ENCODE data around the gene AHRR.
A peak's percentile ranks its signal among the peaks of the same experiment; 100 is the strongest.

Gene AHRR

GRCh38 chr5:320524-321229 is 837 bp upstream of the AHRR start:
- DNase-seq (ENCODE audit: low read depth in 2 of 2): no peak

DNA sequence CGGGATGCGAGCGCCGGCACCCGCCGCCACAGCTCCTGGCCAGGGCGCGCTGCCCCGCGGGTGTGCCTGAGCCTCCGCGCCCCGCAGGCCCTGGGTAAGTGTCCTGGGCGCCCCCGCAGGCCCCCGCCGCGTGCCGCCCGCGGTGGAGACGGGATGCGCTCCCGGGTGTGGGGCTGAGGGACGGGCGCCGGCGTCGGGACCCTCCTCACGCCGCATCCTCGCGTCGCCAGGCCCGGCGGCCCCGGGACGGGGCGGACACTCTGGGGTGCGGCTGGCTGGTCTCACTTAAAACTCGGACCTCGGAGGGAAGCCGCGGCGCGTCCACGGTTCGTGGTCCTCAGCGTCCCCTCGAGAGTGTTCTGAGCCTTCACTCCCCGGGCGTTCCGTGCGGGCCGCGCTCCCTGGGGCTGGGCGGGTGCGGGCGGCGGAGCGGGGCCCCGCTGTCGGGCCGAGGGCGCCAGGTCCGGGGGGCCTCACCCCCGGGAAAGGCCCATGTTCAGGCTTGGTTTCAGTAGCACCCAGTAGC is 275 bp downstream of the AHRR start:
- no peak for DNase-seq (ENCODE audit: low read depth in 2 of 2)

- no peak for DNase-seq (ENCODE audit: low read depth in 2 of 2)
Measured at GRCh38 chr5:322281-322941, 897 bp downstream of the AHRR start.

GRCh38 chr5:322942-323879 is 1.7 kb downstream of the AHRR start:
- DNase-seq (ENCODE audit: low read depth in 2 of 2): no peak

- DNase-seq (ENCODE audit: low read depth in 2 of 2): no peak
Measured at GRCh38 chr5:324736-325612, 3.5 kb downstream of the AHRR start.

GRCh38 chr5:326109-326508 is 4.6 kb downstream of the AHRR start:
- DNase-seq (ENCODE audit: low read depth in 2 of 2): no peak

DNA sequence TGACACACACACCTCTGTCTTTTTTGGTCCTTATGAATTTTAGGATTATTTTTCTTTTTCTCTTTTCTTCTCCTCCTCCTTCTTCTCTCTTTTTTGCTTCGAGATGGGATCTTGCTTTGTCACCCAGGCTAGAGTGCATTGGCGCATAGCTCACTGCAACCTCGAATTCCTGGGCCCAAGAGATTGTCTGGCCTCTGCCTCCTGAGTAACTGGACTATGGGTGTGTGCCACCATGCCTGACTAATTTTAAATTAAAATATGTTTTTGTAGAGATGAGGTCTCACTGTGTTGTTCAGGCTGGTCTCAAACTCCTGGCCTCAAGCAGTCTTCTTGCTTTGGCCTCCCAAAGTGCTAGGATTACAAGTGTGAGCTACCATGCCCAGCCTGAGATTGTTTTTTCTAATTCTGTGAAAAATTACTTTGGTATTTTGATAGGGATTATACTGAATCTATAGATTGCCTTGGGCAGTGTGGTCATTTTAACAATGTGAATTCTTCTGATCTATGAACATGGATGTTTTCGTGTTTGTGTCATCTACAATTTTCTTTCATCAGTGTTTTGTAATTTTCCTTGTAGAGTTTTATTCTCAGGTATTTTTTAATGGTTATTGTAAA is 7.7 kb downstream of the AHRR start:
- DNase-seq (ENCODE audit: low read depth in 2 of 2): no peak

DNA sequence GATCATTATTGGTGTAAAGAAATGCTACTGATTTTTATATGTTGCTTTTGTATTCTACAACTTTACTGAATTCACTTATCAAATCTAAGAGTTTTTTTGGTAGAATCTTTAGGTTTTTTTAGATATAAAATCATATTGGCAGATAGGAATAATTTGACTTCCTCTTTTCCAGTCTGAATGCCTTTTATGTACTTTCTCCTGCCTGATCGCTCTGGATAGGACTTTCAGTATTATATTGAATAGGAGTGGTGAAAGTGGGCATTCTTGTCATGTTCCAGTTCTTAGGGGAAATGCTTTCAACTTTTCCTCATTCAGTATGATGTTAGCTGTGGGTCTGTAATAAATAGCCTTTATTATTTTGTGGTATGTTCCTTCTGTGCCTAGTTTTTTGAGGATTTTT is 8.3 kb downstream of the AHRR start:
- DNase-seq (ENCODE audit: low read depth in 2 of 2): no peak

- DNase-seq (ENCODE audit: low read depth in 2 of 2): no peak
Measured at GRCh38 chr5:332843-333242, 11.3 kb downstream of the AHRR start.

- no peak for DNase-seq (ENCODE audit: low read depth in 2 of 2)
Measured at GRCh38 chr5:333945-334344, 12.4 kb downstream of the AHRR start.

DNA sequence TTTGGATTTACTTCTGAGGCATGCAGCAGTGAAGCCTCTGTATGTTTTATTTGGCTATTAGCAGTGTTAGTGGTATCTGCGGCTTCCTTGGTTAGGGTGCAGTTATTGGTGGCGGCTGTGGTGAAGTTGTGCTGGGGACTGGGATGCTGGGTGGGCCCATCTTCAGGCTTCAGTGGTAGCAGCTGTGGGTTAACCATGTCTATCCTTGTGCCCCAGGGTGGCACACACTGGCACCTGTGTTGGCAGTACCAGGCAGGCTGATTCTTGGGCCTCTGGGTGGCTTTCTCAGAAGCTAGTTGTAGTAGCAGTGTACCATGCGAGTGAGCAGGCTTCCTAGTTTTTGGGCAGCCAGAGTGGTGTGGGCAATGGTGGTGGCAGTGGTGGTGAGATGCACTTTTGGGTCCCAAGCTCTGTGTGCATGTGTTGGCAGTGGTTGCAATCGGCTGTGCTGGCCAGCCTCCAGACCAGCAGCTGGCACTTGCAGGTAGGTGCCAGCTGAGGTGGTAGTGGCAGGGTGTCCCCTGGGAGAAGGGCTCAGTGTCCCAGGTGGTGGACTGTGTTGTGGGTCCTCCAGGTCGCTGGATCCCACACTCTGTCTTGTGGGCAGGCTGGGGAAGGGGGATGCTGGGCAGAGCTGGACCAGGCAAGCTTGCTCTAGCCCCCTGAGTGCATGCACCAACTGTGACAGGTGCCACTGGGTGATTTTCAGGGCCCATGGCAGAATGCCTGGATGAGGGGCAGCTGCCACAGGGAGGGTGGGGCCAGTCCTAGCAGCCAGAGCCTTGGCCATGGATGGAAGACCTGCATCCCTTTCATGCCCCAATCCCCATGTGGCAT is 13.6 kb downstream of the AHRR start:
- no peak for DNase-seq (ENCODE audit: low read depth in 2 of 2)

GRCh38 chr5:335740-336038 is 14.2 kb downstream of the AHRR start:
- DNase-seq (ENCODE audit: low read depth in 2 of 2): no peak

DNA sequence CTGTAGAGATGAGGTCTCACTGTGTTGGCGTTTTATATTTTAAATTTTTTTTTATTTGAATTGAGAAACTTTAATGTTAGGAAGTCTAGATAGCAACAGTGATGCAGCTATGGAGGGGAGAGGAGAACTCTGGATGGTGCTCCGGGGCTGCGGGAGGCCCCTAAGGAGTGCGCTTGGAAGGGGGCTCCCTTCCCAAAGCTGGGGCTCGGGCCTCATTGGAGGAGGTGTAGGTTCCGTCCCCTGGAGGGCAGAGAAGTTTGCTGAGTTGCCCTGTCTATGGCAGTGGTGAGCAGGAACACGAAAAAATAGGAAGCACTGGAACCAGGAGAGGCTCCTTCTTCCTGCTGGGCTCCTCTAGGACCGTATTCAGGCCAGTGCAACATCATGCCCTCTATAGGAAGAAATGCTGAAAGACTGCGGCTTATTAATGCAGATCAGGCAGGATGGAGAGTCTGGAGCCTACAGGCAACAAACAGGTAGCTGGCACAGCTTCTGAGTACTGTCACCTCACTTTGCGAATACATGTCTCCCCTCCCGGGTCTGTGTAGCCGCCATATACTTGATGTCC is 16.1 kb downstream of the AHRR start:
- no peak for DNase-seq (ENCODE audit: low read depth in 2 of 2)

DNA sequence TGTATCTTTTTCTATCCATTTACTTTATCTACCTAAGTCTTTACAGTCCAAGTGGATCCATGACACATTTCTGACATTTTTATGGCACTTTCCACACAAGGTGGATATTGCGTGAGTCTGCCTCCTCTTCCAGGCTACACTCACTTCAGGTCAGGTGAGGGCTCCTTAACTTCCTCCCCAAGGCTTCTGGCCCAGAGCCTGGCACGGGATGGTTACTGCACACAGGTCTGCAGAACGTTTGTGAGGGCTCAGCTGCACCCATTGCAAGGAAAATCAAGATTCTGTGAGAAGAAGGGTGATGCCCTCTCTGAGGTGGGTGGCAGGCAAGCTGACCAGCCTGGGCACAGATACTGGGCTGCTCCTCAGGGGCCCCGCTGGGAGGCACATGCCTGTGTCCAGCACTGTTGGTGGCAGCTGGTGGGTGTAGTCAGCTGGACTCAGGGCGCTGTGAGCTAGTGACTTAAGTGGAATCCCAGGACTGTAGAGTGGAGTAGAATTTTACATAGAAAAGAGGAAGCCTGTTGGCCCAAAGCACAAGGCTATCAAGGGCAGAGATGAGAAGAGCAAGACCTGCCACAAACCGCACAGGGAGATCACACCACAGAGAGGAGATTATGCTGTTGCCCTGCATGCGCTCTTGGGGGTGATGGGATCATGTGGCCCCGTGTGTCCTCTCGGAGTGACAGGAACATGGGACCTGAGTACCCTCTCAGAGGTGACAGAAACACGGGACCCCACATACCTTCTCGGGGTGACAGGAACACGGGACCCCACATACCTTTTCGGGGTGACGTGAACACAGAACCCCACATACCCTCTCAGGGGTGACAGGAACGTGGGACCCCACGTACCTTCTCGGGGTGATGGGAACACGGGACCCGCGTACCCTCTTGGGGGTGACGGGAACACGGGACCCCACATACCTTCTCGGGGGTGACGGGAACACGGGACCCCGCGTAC is 21.3 kb downstream of the AHRR start:
- DNase-seq (ENCODE audit: low read depth in 2 of 2): no peak

DNA sequence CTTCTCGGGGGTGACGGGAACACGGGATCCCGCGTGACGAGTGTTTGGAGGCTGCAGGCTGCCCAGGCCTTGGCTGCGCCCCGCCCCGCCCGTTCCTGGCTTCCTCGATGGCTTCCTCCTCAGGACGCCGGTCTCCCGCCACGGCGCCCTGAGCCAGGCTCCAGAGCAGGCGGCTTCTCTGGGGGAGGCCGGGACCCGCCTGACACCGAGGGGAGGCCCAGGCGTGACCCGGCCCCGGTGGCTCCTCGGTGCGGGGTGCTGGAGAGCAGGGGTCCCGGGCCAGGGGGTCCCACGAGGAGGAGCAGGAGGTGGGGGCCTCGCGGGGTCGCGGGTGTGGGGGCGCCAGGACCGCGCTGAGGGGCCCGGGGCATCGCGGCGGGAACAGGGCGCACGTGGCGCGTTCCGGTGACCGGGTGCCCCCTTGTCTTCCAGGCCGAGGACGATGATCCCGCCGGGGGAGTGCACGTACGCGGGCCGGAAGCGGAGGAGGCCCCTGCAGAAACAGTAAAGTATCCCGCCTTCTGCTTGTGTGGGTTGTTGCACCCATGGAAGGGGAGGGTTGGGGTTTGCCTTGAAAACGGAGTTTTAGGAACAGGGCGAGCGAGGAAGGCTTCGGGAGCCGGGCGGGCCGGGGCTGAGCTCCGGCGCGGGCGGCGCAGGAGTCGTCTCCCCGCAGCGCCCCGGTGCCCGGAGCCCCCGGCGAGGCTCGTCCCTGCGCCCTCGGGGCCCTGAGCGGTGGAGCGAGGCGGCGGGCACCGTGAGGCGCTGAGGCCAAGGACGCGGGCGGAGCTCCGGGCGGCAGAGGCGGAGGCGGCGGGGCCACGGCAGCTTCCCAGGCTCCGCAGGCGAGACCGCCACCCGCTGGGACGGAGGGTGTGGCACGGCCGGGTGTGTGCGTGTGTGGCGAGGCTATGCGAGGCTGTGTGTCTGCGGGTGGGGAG is 22.2 kb downstream of the AHRR start:
- peak; percentile 47 to 48 for DNase-seq (ENCODE audit: low read depth in 2 of 2)

- no peak for DNase-seq (ENCODE audit: low read depth in 2 of 2)
Measured at GRCh38 chr5:344668-345067, 23.2 kb downstream of the AHRR start.

DNA sequence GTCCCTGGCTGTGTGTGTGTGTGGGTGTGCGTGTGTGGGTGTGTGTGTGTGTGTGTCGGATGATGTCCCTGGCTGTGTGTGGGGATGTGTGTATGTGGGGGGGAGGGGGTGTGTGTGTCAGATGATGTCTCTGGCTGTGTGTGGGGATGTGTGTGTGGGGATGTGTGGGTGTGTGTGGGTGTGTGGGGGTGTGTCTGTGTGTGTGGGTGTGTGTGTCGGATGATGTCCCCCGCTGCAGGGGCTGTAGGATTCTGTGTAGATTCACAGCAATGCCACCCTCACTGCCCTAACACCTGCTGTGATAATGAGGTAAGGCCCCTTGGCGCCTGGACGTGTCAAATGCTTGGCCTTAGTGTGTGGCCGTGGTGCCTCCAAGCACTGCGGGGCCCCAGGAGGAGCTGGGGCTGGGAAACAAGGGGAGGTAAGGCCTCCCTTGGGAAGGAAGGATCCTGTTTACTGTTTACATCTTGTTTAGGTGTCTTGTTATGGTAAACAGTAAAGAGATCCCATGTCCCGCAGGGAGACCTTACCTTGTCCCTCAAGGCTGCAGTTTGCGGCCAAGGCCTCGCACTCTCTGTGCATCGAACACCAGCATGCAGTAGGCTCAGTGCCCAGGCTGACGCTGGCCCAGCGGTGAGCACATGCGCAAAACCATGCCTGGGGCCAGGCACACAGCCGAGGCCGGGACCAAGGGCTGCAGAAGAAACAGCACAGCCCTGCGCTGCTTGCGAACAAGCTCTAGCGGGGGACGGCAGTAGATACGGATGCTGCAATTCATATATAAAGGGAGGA is 24.1 kb downstream of the AHRR start:
- DNase-seq (ENCODE audit: low read depth in 2 of 2): no peak

Data from fibroblast of skin of left biceps (primary cell).